Stimulated activated CD8-positive, alpha-beta memory T cell treated with anti-CD3 and anti-CD28 coated beads, Interleukin-7, amount 100 ng/mL, for 48 hours (primary cell): ENCODE data around the gene SLC38A8.

Experiments used
- DNase-seq, 2 donors: peaks; one replicate each; pipeline ENCODE4 v3.0.0-alpha.2; 2020; ENCODE audit warnings: low read depth in 1 of 2; ENCODE audit errors: extremely low read depth in 1 of 2

SLC38A8 gene

DNA sequence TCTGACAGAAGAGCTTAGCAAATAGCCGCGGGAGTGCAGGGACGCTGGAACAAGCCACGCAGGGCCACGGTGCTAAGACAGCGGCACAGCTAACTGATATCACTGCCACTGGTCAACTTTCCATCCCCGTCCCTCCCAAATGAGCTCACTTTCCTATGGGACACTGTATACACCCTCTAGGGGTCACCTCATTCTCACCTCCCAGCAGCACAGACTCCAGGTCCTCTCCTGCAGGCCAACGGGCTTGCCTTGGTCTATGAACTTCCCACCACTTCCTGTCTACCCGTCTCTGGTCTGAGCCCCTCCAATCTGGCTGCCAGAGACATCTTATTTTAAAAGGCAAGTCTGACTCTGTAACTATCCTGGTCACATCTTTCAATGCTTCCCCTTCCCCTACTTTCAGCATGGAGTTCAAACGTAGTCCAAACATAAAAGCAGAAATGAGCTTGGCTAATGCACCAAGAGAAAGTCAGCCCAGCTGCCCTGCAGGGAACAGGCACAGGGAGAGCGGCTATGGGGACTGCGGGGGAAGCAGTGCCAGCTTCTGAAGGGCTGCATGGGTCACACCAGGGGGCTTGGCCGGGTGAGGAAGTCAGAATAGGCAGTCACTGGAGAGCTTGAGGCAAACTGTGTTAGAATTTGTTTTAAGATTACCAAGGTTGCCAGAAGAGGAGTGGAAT is 26.3 kb upstream of the SLC38A8 start:
- DNase-seq = no peak

DNA sequence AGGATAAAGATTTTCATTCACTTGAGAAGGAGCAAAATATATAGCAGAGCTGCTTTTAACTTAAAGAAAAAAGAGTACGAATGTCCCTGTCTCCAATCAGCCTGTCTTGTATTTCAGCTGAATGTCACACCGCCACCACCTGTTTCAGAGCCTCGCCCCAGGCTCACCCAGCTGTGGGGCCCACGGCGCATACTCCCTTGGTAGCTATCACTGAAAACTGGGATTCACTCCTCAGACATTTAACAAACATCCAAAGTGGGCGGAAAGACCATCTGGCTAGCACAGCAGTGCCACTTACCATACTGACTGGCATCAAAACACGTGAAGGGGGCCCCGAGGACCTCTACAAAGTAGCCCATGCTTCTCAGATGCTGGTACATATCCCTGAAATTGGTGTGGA is 25.4 kb upstream of the SLC38A8 start:
- no peak for DNase-seq

DNA sequence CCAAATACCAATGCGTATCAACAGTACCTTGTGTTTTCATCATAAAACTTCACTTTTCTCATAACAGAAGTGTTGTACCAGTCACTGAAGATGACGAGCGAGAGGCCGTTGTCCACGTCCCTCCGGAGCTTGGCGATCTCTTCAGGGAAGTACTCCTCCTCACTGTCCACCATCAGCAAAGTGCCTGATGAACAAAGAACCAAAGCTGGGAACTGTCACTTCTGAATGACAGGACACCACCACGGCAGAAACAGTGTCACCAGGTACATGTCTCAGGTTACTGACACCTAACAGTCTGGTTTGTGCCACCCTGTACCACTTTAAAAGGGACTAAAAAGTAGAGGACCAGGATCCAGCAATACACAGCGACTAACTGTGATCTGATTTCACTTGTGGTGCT is 25.0 kb upstream of the SLC38A8 start:
- DNase-seq = no peak

DNA sequence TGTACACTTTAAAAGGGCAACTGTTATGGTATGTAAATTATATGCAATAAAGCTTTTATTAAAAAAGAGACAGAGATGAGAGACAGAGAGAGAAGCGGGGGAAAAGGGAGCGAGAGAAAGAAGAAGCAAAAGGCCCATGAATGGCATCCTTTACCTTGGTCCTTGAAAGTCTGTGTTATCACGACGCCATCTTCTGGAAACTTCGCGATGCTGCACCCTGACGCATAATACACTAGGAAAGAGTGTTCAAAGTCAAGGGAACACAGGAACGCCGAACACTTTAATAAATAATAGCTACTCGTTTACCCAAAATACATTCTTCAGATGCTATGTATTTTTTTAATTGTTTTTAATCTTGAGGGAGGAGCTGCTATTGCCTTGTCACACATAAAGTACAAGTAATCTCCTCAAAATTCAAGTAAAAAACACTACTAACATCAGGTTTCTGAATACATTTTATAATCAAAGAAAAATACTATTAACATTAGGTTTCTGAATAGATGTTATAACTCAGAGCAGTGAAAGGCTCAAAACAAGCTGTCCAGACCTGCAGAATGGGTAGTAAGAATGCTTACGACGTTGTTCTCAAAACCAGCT is 23.0 kb upstream of the SLC38A8 start:
- no peak for DNase-seq

DNA sequence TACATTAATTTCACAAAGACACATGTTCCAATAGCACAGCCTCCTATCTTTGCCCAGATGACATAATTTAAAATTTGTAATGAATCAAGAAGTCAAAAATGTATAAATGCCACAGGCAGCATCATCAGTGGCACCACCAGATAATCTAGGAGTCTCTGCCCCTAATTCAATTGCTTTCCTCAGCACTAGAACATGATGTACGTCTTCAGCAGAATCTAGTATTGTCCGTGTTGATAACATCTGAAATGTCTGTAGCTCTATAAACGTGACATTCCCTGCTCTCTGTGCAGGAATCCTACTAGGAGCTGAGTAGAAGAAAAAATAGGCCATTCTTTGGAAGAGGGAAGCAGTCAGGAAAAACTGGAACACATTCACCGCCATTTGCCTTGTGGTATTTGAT is 21.4 kb upstream of the SLC38A8 start:
- DNase-seq = no peak

DNA sequence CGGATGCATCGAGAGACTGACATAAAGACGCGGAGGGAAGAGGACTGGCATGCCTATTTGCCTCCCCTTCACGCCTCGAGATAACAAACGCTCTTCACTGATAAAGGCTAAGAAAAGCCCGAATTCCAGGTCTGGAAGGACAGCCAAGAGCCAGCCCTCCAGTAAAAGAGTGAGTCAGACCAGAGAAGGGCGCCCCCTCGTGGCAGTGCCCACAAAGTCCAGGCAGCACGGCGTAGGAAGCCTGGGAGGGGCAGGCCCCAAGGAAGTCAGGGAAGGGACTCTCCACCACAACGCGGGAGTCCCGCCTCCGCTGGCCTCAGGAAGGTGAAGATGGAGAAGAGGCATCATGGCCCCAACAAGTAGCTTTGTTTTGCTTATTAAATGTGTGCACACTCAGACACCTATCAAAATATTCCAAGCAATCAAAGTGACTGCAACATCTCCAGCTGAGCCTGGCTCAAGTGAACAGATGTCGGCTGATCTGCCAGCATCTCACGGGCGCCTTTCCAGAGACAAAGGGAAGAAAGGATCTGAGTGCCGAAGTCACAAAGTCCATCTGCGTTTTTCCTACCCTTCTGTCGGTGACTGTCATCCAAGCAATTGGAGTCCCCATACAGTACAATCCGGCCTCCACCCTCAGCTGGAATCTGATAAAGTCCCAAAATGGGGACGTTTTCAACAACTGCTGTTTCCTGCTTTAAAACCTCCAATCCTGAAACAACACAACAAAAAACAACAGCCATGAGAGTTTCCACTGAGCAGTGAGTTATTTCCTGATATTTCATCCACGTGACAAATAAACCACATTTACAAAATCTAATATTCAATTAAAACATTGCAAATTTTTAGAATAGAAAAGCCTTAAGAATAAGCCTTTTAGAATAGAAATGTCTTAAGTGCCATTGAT is 20.4 kb upstream of the SLC38A8 start:
- peak; percentile 21 to 24 for DNase-seq

DNA sequence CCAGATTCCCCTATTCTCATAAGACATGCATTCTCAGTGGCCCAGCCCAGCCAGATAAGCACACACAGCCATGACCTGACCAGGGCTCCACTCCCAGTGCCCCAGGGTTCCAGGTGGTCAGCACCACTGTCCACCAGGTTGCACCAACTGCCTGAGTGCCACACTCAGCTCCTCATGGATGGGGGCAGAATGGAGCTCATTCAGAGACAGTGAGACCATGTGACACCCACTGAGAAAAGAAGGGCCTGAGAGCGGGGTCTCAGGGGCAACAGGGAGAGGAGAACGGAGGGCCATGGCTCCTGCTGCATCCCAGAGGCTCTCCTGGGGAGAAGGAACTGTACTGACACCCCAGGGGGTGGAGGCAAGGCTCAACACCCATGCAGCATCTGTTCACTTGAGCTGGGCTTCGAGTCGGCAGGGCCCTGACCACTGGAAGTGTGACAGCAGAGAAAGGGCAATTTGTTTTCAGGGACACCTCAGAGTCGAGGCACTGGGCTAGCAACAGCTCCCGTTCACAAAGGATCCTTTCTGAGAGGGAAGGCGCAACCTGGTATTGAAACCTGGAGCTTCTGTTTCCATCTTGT is 18.7 kb upstream of the SLC38A8 start:
- DNase-seq = no peak

DNA sequence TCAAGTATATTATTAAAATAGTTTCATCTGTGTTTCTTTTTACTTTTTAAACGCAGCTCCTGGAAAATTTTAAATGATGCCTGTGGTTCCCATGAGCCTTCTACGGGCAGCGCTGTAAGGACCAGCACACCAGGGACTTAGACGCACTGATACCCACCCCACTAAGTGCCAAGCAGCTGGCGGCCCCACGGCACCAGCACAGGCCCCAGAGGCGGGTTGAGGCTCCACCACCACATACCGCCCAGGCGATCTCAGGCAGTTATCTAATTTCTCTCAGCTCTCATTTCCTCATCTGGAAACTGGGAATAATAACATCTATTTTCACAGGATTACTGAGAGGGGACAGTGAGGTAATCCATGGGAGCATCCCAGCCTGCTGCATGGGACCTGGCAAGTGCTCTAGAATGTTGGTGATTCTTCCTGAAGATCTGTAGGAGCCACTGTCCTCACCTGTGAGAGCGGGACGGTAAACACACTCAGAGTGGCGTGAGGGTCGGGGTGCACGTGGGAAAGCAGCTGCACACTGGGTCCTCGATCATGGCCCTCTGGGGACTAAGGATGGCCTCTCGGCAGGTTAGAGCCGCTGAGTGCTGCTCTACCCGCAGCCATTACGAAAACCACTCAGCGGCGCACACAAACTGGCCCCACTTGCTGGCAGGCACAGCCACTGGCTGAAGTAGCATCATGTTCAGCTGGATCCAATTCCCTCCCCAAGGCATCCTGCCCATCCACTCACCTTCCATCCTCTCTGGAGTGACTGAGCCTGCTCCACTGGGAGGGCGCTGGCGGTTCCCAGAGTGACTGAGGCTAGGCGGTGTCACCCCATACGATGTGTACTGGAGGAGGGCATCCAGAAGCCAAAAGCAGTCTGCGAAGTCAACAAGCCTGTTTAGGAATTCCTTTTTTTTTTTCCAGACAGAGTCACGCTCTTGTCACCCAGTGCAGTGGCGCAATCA is 17.6 kb upstream of the SLC38A8 start:
- no peak for DNase-seq

DNA sequence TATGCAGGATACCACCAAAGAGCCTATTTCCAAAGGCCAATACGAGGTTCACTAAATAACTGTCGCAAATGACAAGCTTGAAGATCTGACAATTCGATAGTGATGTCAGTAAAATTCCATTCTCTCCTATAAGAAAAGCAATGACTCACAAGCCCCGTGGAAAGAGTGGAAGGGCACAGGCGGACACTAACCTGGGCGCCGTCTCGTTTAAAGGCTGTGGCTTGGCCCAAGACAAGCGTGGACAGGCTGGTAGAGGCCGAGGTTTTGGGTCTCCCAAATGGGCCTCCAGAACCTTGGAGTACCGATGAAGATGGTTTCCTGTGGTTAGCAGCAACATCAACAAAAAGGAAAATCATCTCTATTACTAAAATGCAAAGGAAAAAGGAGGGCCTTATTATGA is 16.5 kb upstream of the SLC38A8 start:
- no peak for DNase-seq

DNA sequence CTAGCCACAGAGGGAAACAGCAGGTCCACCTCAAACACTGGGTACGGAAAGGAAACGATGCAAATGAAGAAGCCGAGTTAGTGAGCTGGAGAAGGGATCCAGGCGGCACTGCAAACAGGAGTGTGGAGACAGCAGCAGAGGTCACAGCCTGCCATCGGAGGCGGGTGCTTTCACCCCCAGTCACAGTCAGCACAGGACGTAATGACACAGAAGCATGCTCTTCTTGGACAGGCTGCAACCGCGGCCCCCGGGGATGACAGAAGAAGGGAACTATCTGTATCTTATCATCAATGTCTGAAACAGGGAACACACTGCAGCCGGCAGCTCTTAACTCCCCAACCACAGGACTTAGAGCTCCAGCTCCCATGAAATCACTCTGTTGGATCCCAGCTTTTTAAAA is 16.1 kb upstream of the SLC38A8 start:
- DNase-seq = no peak

DNA sequence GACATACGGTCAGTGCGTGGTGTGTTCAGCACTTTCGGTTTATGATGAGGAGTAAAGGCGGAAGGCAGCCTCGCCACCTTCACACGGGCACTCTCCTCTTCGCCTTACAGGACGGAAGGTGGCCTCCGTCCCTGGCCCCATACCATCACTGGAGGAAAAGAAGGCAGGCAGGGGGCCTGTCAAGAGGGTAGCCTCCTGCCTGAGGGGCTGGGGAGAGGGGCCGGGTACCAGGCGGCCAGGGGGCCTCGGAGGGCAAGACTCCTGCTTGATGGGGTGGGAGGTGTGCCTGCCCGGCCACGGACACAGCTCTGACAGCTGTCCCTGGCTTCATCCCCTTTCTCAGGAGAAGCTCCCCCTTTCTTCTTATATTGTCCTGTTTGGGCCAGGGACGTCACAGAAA is 15.6 kb upstream of the SLC38A8 start:
- no peak for DNase-seq

DNA sequence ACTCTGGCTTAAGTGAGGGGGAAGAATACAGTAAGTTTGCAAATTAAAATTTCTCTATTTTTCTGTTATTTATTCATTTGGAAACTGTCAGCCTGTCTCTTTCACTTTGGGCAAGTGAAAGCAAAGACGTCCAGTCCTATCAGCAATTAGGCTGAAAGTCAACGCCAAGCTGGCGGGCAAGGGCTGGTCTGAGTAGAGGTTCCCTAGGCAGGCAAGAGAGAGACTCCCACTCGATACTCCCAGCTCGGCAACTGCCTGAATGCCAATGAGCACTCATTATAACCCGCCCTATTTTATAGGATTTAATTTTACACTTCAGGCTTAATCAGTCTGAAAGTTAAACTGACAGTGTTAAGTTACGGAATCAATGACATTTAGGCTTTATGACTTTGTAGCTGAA is 14.3 kb upstream of the SLC38A8 start:
- no peak for DNase-seq

DNA sequence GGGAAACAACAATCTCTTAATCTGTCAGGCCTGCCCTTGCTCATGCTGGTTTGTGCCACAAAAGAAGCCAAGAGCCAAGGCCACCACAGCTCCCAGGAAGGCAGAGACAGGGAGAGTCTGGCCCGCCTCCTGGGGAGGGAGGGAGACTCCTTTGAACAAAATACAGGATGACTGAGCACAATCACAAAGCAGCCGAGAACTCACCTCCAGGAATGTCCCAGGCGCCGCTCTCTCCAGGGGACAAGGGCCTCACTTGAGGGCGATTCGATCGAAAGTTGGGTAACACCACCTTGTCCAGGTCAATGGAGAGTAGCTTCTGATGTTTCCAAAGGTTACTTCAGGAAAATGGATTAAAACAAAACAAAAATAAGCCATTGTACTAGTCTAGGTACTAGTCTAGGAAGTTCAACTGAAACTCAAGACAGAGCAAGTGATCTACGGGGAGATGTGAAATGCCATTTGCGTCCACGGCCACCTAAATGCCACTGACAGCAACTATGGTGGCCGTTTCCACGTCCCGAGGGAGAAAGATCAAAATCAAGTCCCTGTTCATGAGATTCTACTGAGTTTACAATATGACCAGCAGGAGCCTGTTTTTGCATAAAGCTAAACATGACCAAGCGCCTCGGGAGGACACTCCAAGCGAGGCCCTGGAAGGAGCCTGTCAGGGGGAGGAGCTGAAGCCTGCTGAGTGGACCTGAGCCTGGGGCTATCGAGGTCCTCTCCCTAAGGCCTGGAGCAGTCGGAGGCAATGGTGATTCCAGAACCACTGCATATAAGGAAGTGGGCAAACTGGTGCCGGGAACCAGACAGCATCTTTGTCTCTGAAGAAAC is 13.4 kb upstream of the SLC38A8 start:
- no peak for DNase-seq

DNA sequence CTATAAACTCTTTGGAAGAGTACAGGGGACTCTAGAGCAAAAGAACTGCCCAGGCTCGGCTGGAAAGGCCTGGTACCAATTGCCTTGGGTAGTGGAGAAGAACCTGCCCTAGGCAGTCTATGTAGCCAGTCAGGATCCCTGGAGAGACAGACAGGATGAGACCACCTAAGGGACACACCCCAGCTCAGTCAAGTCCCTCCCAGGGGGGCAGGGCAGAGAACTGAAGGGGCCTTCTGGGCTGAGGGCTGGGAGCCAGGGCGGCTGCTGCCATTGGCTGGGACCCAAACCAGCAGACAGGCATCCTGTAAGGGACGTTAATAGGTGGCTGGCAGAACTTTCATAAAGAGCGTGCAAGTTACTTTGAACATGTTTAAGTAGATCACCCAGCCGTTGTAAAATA is 12.8 kb upstream of the SLC38A8 start:
- no peak for DNase-seq

DNA sequence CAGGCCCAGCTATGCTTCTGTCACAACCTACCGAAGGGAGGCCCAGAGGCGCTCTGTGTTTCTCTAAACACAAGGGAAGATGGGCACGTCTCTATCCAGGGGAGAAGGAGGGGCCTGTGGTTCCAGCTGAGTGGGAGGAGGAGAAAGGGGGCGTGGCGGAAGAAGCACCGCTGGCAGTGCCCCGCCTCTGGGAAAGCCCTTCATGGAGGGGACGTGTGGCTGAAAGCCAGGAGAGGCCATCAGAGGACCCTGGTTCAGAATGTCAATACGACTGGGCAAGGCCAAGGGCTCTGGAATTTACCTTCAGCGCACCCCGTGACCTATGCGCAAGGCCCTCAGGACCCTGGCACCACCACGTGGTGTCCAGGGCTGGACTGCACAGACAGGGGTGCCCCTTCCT is 12.3 kb upstream of the SLC38A8 start:
- no peak for DNase-seq

DNA sequence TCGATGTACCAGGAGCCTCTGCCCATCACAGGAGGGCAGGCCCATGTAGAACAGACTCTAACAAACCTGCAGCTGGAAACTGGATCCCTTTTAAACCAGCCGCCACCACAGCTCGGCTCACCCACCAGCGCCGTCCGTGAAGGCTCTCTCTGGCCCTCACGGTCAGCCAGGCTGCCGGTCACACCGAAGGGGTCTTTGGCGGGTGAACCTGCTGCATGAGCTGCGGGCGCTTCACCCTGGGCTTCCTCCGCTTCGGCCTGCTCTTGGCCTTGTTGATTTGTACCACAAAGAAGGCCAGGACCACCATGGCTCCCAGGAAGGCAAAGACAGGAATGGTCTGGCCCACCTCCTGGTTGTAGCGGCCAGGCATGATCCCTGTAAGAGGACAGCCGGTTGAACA is 11.7 kb upstream of the SLC38A8 start:
- no peak for DNase-seq

DNA sequence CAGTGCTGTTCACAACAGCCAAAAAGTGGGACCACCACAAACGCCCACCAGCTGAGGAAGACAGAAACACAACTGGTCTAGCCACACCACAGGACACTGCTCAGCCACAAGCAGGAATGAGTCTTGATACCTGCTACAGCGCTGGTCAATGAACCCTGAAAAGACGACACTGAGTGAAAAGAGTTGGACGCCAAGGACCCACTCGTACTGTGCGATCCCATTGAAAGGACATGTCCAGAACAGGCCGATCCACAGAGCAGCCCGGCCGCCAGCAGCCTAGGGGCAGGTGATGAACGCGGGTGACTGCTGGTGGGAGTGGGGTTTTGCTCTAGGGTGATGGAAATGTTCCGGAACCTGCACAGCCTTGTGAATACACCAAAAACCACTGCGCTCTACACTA is 10.6 kb upstream of the SLC38A8 start:
- no peak for DNase-seq

DNA sequence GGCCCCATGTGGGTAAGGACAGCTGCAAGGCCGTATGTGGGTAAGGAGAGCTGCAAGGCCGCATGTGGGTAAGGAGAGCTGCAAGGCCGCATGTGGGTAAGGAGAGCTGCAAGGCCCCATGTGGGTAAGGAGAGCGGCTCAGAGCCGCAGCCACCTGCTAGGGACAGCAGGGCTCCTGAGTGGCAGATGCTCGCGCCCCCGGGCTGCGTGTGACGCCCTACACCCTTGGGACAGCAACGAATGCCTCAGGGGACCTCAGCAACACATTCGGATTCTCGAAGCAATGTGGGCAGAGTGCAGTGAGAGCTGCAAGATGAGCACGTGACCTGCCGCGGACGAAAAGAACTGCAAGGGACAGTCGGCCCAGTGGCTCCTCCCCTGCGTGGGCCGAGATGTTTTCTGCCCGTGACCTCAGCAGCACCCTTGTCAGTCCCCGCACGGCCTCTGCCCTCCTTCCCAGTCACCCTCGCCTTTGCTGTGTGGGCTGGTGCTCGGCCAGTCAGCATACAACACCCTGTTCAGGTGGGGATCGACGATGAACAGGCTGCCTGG is 9.6 kb upstream of the SLC38A8 start:
- DNase-seq = no peak

DNA sequence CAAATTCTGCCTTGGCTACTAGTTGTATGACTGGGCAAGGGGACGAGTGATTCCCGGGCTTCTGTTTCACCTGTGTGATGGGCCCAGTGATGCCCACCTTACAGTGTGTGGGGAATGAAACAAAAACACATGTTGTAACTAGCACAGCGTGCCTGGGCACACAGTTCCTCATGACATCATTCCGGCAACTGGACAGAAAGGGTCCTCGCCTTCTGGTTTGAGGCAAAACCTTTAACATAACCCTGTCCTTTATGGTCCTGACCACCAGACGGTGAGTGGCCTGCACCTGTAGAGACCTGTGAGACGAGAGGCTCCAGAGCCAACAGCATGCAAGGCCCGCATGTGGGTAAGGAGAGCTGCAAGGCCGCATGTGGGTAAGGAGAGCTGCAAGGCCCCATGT is 7.7 kb upstream of the SLC38A8 start:
- DNase-seq = no peak
